ENCODE data around the gene MCTP2. TPM values are rescaled to one million over a fixed set of nuclear protein-coding genes. Genes with fewer than 3 reads are reported as not detected.

The MCTP2 gene
- total and polyA plus RNA-seq, 10 donors = 5.6 to 205 (median 107) TPM

DNA sequence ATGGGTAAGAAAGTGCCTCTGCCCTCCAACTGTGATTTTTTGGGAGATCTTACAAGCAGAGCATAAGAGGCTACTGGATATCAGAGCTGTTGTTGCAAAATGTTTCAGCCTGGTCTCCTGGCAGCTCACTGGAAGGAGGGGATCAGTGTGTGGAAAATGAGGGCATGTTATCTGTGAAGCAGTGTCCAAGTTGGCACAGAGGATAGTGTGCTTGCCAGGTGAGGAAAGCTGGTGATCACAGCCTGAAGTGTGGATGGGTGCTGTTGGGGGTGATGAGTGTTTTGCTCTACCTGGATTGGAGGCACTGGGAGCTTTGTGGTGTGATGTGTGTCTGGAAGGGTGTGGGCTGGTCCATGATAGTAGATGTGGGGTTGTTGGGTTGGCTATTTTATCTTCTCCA is 69.3 kb downstream of the MCTP2 start:
- Histone ChIP-seq H3K27ac (no peak overlapping the region), H3K9me3 (no peaks in the 10 kb centered on the region), H3K4me1 (peaks cover 9 to 75% (median 29%) of the 10 kb centered on the region in 6 donors), H3K36me3 (peaks cover 0 to 60% (median 0%) of the 10 kb centered on the region in 6 donors), H3K27me3 (replicated peaks in 1 of 7) (no peaks in the 10 kb centered on the region), H3K4me3 (no peak overlapping the region)
- DNase-seq = no peak
- TF ChIP-seq, protein P1, sequence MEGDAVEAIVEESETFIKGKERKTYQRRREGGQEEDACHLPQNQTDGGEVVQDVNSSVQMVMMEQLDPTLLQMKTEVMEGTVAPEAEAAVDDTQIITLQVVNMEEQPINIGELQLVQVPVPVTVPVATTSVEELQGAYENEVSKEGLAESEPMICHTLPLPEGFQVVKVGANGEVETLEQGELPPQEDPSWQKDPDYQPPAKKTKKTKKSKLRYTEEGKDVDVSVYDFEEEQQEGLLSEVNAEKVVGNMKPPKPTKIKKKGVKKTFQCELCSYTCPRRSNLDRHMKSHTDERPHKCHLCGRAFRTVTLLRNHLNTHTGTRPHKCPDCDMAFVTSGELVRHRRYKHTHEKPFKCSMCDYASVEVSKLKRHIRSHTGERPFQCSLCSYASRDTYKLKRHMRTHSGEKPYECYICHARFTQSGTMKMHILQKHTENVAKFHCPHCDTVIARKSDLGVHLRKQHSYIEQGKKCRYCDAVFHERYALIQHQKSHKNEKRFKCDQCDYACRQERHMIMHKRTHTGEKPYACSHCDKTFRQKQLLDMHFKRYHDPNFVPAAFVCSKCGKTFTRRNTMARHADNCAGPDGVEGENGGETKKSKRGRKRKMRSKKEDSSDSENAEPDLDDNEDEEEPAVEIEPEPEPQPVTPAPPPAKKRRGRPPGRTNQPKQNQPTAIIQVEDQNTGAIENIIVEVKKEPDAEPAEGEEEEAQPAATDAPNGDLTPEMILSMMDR (IDR thresholded peaks at IDR 0.05 in 8 of 11, conservative IDR thresholded peaks at IDR 0.05 in 3 of 11) = no peak
- TF ChIP-seq POLR2AphosphoS5 (IDR thresholded peaks at IDR 0.05) = no peak
- no peak for TF ChIP-seq POLR2A (IDR thresholded peaks at IDR 0.05)
- intact Hi-C loops (cut with DNase I; ENCODE audit: low total_unique reads) = no loop called here

DNA sequence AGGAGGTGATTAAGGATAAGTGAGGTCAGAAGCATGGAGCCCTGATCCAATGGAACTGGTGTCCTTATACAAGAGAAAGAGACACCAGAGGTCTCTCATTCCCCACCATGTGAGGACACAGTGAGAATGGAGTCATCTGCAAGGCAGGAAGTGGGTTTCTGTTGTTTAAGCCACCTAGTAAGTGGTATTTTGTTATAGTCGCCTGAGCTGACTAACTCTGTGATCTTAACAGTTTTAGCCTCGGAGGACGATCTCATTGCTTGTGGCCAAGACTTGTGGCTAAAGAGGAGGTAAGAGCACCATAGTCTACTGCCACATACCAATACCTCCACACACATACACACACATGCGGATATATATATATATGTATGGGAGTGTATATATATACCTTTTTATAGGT is 73.8 kb downstream of the MCTP2 start:
- Histone ChIP-seq H3K36me3 (peaks cover 0 to 63% (median 0%) of the 10 kb centered on the region in 6 donors), H3K27ac (peak overlapping the region in 3 of 8 donors; percentile 46 to 66 (median 61)), H3K4me1 (peaks cover 0 to 55% (median 22%) of the 10 kb centered on the region in 6 donors), H3K27me3 (replicated peaks in 1 of 7) (no peaks in the 10 kb centered on the region), H3K4me3 (no peak overlapping the region), H3K9me3 (no peaks in the 10 kb centered on the region)
- intact Hi-C loops (cut with DNase I; ENCODE audit: low total_unique reads) = no loop called here
- TF ChIP-seq, protein P1 (IDR thresholded peaks at IDR 0.05 in 8 of 11, conservative IDR thresholded peaks at IDR 0.05 in 3 of 11) = no peak
- TF ChIP-seq POLR2A (IDR thresholded peaks at IDR 0.05) = no peak
- TF ChIP-seq POLR2AphosphoS5 (IDR thresholded peaks at IDR 0.05) = peak in 1 of 3 donors; percentile 20
- WGBS, 5 donors = 40 to 73% (median 53%) methylated on average over 4 of the region's 4 CpGs
- DNase-seq = no peak

DNA sequence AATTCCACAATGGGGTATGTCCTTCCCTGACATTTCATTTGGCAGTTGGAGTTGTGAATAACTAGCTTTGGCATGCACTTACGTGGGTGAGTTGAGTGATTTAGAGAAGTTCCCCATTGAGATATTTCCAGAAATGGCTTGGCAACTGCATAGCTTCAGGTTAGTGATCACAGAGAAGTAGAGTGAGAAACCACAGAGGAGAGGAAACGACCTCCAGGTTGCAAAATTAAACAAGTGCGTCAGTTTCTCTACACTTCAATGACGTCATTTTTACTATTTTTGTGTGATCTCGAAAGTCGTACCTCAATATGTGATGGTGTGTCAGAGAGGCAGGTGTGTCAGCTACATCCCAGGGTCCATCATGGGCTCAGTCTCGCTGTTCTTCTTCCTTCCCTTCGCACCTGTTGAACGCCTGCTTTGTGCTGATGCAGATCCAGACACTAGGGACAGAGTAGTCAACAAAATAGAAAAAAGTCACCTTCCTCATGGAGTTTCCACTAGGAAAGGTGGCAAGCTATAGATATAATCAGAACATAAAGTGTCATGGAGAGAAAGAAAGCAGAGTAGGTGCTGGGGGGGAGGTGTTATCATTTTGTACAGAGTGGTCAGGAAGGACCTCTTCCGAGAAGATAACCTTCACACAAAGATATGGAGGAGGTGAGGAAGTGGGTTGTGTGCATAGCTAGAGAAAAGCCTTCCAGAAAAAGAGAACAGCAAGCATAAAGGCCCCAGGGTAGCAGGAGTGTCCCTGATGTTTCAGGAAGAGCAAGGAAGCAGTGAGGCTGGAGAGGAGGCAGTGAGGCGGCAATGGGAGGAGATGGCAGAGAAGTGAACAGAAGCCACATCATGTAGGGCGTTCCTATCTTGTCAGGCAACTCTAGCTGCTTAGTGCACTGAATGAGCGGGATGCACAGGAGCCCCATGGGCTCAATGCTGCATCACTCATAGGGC is 75.6 kb downstream of the MCTP2 start:
- H3K27ac ChIP-seq = peak overlapping the region in 6 of 8 donors; percentile 7 to 66 (median 40)
- WGBS, 5 donors = 48 to 57% (median 54%) methylated on average over 13 of the region's 13 CpGs

More for the DNA sequence above, 75.6 kb downstream of the MCTP2 start:
- Histone ChIP-seq H3K36me3 (peaks cover 0 to 48% (median 0%) of the 10 kb centered on the region in 6 donors), H3K4me1 (peaks cover 0 to 44% (median 22%) of the 10 kb centered on the region in 6 donors), H3K4me3 (no peak overlapping the region), H3K9me3 (no peaks in the 10 kb centered on the region), H3K27me3 (replicated peaks in 1 of 7) (no peaks in the 10 kb centered on the region)
- DNase-seq = no peak
- TF ChIP-seq, protein P1 (IDR thresholded peaks at IDR 0.05 in 8 of 11, conservative IDR thresholded peaks at IDR 0.05 in 3 of 11) = no peak
- peak in 1 of 3 donors; percentile 77 for TF ChIP-seq POLR2AphosphoS5 (IDR thresholded peaks at IDR 0.05)
- no peak for TF ChIP-seq POLR2A (IDR thresholded peaks at IDR 0.05)
- intact Hi-C loops (cut with DNase I; ENCODE audit: low total_unique reads) = no loop called here

Measured in spleen (tissue), 11 donors.